Right atrium auricular region (tissue), 2 donors: ENCODE results near the gene TEX22. TPM values are rescaled to one million over a fixed set of nuclear protein-coding genes. Genes with fewer than 3 reads are reported as not detected.

Experiments
- DNase-seq: peaks from one replicate; pipeline ENCODE4 v3.0.0-alpha.2; 2019; ENCODE audit warnings: low spot score
- H3K27ac ChIP-seq, 2 donors: fragments of 200-600 bp; sonication (generic); 1 replicate in 1 of 2; 2 replicates in 1 of 2; pipeline ENCODE4 v1.5.1; 2016 to 2019
- H3K27me3 ChIP-seq, 2 donors: fragments of 200-600 bp; sonication (generic); one replicate each; pipeline versions ENCODE4 v1.5.1 to v1.6.0; 2017 to 2019
- H3K36me3 ChIP-seq: fragments of 200-600 bp; sonication (generic); one replicate; pipeline ENCODE4 v1.5.1; 2016
- H3K4me1 ChIP-seq, 2 donors: fragments of 200-600 bp; sonication (generic); one replicate each; pipeline versions ENCODE4 v1.5.1 to v1.6.0; 2017 to 2019
- H3K4me3 ChIP-seq, 2 donors: fragments of 200-600 bp; sonication (generic); 1 replicate in 1 of 2; 2 replicates in 1 of 2; pipeline ENCODE4 v1.5.1; 2017 to 2019; ENCODE audit warnings: mild to moderate bottlenecking in 1 of 2, moderate library complexity in 1 of 2
- H3K9me3 ChIP-seq, 2 donors: fragments of 200-600 bp; sonication (generic); one replicate each; pipeline ENCODE4 v1.5.1; 2019
- total RNA-seq, 2 donors: library from RNA; depleted of rRNA; stranded (reverse); fragments of >200 nt; gene quantifications; one replicate each; pipeline ENCODE4 v1.1.0, GENCODE V29; 2016
- TF ChIP-seq, protein P1 (sequence below), 2 donors: fragments of 200-600 bp; sonication (generic); IDR thresholded peaks; one replicate each; pipeline ENCODE4 v1.5.1; 2019; ENCODE audit warnings: antibody characterized with exemption in 2 of 2

Gene TEX22
- total RNA-seq, 2 donors from 2014 or later: 0.16 TPM; not detected in 1

DNA sequence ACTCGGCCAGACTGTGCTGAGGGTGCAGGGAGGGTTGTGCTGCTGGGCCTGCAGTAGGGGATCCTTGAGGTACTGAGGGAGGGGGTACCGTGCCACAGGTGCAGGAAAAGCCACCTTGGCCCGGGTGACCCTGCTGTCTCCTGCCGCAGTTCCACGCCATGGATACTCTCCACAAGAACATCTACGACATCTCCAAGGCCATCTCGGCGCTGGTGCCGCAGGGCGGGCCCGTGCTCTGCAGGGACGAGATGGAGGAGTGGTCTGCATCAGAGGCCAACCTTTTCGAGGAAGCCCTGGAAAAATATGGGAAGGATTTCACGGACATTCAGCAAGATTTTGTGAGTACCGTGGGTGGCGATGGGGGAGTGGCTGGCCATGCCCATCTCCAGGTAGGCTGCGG is 62.3 kb downstream of the TEX22 start:
- no peak for DNase-seq
- peaks cover 0 to 17% of the 10 kb centered on the region in 2 donors for H3K4me1 ChIP-seq
- no peaks in the 10 kb centered on the region for H3K9me3 ChIP-seq
- H3K4me3 ChIP-seq: no peak overlapping the region
- H3K36me3 ChIP-seq: peaks cover 69% of the 10 kb centered on the region
- no peak overlapping the region for H3K27ac ChIP-seq
- no peaks in the 10 kb centered on the region for H3K27me3 ChIP-seq
- TF ChIP-seq, protein P1, sequence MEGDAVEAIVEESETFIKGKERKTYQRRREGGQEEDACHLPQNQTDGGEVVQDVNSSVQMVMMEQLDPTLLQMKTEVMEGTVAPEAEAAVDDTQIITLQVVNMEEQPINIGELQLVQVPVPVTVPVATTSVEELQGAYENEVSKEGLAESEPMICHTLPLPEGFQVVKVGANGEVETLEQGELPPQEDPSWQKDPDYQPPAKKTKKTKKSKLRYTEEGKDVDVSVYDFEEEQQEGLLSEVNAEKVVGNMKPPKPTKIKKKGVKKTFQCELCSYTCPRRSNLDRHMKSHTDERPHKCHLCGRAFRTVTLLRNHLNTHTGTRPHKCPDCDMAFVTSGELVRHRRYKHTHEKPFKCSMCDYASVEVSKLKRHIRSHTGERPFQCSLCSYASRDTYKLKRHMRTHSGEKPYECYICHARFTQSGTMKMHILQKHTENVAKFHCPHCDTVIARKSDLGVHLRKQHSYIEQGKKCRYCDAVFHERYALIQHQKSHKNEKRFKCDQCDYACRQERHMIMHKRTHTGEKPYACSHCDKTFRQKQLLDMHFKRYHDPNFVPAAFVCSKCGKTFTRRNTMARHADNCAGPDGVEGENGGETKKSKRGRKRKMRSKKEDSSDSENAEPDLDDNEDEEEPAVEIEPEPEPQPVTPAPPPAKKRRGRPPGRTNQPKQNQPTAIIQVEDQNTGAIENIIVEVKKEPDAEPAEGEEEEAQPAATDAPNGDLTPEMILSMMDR (IDR thresholded peaks at IDR 0.05): no peak

DNA sequence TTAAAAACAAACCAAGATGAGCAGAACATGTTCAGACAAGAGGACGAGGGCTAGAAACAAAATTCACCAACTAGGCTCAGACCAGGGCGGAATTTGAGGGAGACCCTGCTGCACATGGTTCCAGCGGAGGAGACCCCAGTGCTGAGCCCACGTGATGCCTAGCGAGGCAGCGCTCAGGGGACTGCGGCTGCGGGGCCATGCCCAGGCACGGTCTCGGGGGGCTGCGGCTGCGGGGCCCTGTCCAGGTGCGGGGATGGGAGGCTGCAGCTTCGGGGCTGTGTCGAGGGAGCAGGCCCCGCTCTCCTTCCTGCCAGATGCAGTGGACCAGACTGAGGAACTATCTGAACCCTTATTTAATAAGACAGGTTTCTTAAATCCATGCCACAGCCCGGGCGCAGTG is 63.6 kb downstream of the TEX22 start:
- Histone ChIP-seq H3K27ac (no peak overlapping the region), H3K27me3 (no peaks in the 10 kb centered on the region), H3K4me1 (peaks cover 0 to 28% of the 10 kb centered on the region in 2 donors), H3K36me3 (peaks cover 58% of the 10 kb centered on the region), H3K4me3 (no peak overlapping the region), H3K9me3 (no peaks in the 10 kb centered on the region)
- TF ChIP-seq, protein P1 (IDR thresholded peaks at IDR 0.05): no peak
- DNase-seq: no peak

Other genes starting within 250 kb of the TEX22 start
- gene JAG2, start 229.8 kb upstream of the TEX22 start, total RNA-seq: 10 to 100 TPM; 14.5 to 17.3 TPM
- 10 to 100 TPM; 17.1 to 18.9 TPM for gene NUDT14, start 217.2 kb upstream of the TEX22 start, total RNA-seq
- 10 to 100 TPM; 26.9 to 34.9 TPM for gene BTBD6, start 150.0 kb upstream of the TEX22 start, total RNA-seq
- gene BRF1, start 97.5 kb upstream of the TEX22 start, total RNA-seq: 10 to 100 TPM; 16.2 to 17.2 TPM
- 10 to 100 TPM; 55.0 to 59.7 TPM for gene PACS2, start 83.8 kb upstream of the TEX22 start, total RNA-seq
- gene MTA1, start 21.3 kb downstream of the TEX22 start, total RNA-seq: 10 to 100 TPM; 51.9 to 61.7 TPM
- 1,000 to 10,000 TPM in 1 of 2 donors, 100 to 1,000 TPM in 1; 831 to 1,272 TPM for gene CRIP2, start 76.3 kb downstream of the TEX22 start, total RNA-seq
- 10 to 100 TPM; 42.9 to 79.2 TPM for gene CRIP1, start 88.3 kb downstream of the TEX22 start, total RNA-seq
- gene TEDC1, start 92.7 kb downstream of the TEX22 start, total RNA-seq: 1 to 10 TPM; 3.5 to 3.9 TPM
- gene TMEM121, start 128.0 kb downstream of the TEX22 start, total RNA-seq: 1 to 10 TPM; 3.4 to 5.8 TPM